ENCODE measurements around the gene RPS24. TPM values are rescaled to one million over a fixed set of nuclear protein-coding genes. Genes with fewer than 3 reads are reported as not detected.

RPS24 gene
- polyA plus RNA-seq, 1 donor (not counting 4 experiments of a cell fraction or from before 2014, with no cell fraction given): 5,180 TPM

DNA sequence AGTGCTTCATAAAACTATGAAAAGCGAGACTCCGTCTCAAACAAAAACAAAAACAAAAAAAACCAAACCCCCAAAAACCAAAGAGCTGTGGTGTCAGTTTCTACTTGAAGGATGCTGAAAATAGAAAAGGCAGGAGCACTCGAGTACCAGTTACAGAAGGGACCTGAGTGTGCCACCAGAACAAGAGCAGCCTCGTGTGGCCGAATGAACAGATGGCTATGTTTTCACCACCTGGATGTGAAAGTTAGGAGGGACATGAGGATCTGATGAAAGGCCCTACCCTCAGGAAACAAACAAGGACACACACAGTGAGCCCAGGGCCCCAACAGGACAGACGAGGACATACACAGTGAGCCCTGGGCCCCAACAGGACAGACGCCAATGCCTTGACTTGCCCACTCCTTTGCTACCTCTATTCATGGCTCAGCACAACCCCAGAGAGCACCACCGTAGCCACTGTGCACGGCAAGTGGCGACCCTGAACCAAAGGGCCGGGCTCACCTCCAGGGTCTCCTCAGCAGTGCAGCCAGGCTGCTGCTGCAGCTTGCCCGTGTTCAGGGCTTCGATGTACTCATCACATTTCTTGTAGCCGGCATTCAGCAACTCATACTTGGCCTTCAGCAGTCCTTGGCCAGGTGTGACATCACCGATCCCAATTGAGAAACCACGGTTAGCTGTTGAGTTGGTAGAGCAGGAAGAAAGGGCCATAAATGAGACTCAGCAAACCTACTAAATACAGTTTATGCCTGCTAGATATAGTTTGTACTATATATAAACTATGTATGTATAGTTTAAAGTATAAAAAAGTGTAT, 29.2 kb upstream of the RPS24 start:
- no peaks in the 10 kb centered on the region for H3K4me1 ChIP-seq (ENCODE audit: control insufficient read depth, extremely low read depth, insufficient read depth, low read length)
- H3K4me2 ChIP-seq (ENCODE audit: control insufficient read depth, extremely low read depth, insufficient read depth, low read depth, low read length): no peak overlapping the region
- no peaks in the 10 kb centered on the region for H3K9me3 ChIP-seq (ENCODE audit: control insufficient read depth, low read depth, low read length)
- dilution Hi-C loops (cut with MboI; ENCODE audit: extremely low pct_ligation_motif_present, low sequenced_read_pairs): no loop called here
- no peaks in the 10 kb centered on the region for H4K20me1 ChIP-seq (ENCODE audit: control insufficient read depth, extremely low read depth, insufficient read depth, low read length)
- no peak overlapping the region for H3K27ac ChIP-seq (ENCODE audit: control insufficient read depth, insufficient read depth, low read length)
- no peak overlapping the region for H2AFZ ChIP-seq (ENCODE audit: control insufficient read depth, low read length)
- TF ChIP-seq EZH2 (IDR thresholded peaks at IDR 0.05; ENCODE audit: low read length) (no peak), CTCF (optimal IDR thresholded peaks at IDR 0.05 in 1 of 3, IDR thresholded peaks at IDR 0.05 in 1 of 3, conservative IDR thresholded peaks at IDR 0.05 in 1 of 3; ENCODE audit: extremely low read depth in 1 of 3, insufficient read depth in 2 of 3, low read length in 3 of 3) (no peak)
- FAIRE-seq (no peak), DNase-seq (ENCODE audit: low read depth, low spot score) (no peak)
- no peak overlapping the region for H3K4me3 ChIP-seq (ENCODE audit: control insufficient read depth in 2 of 3, extremely low read depth in 1 of 3, insufficient read depth in 2 of 3, low read depth in 1 of 3, low read length in 3 of 3)
- H3K27me3 ChIP-seq (ENCODE audit: control insufficient read depth, extremely low read depth, insufficient read depth, low read length): no peaks in the 10 kb centered on the region
- no peaks in the 10 kb centered on the region for H3K79me2 ChIP-seq (ENCODE audit: control insufficient read depth, insufficient read depth, low read length)
- no peaks in the 10 kb centered on the region for H3K9me1 ChIP-seq (ENCODE audit: control insufficient read depth, extremely low read depth, insufficient read depth, low read length)
- H3K36me3 ChIP-seq (ENCODE audit: control insufficient read depth in 2 of 2, extremely low read depth in 1 of 2, insufficient read depth in 2 of 2, low read length in 2 of 2): peaks cover 31 to 43% of the 10 kb centered on the region in 2 experiments
- no peak overlapping the region for H3K9ac ChIP-seq (ENCODE audit: control insufficient read depth, extremely low read depth, insufficient read depth, low read length)

- Histone ChIP-seq H3K4me2 (ENCODE audit: control insufficient read depth, extremely low read depth, insufficient read depth, low read depth, low read length) (no peak overlapping the region), H3K79me2 (ENCODE audit: control insufficient read depth, insufficient read depth, low read length) (no peaks in the 10 kb centered on the region), H3K9ac (ENCODE audit: control insufficient read depth, extremely low read depth, insufficient read depth, low read length) (no peak overlapping the region), H3K4me1 (ENCODE audit: control insufficient read depth, extremely low read depth, insufficient read depth, low read length) (no peaks in the 10 kb centered on the region), H2AFZ (ENCODE audit: control insufficient read depth, low read length) (no peak overlapping the region), H4K20me1 (ENCODE audit: control insufficient read depth, extremely low read depth, insufficient read depth, low read length) (no peaks in the 10 kb centered on the region), H3K27me3 (ENCODE audit: control insufficient read depth, extremely low read depth, insufficient read depth, low read length) (no peaks in the 10 kb centered on the region), H3K27ac (ENCODE audit: control insufficient read depth, insufficient read depth, low read length) (no peak overlapping the region), H3K9me1 (ENCODE audit: control insufficient read depth, extremely low read depth, insufficient read depth, low read length) (no peaks in the 10 kb centered on the region), H3K36me3 (ENCODE audit: control insufficient read depth in 2 of 2, extremely low read depth in 1 of 2, insufficient read depth in 2 of 2, low read length in 2 of 2) (peaks cover 32 to 36% of the 10 kb centered on the region in 2 experiments), H3K4me3 (ENCODE audit: control insufficient read depth in 2 of 3, extremely low read depth in 1 of 3, insufficient read depth in 2 of 3, low read depth in 1 of 3, low read length in 3 of 3) (no peak overlapping the region), H3K9me3 (ENCODE audit: control insufficient read depth, low read depth, low read length) (no peaks in the 10 kb centered on the region)
- TF ChIP-seq CTCF (optimal IDR thresholded peaks at IDR 0.05 in 1 of 3, IDR thresholded peaks at IDR 0.05 in 1 of 3, conservative IDR thresholded peaks at IDR 0.05 in 1 of 3; ENCODE audit: extremely low read depth in 1 of 3, insufficient read depth in 2 of 3, low read length in 3 of 3): no peak
- no peak for TF ChIP-seq EZH2 (IDR thresholded peaks at IDR 0.05; ENCODE audit: low read length)
- dilution Hi-C loops (cut with MboI; ENCODE audit: extremely low pct_ligation_motif_present, low sequenced_read_pairs): no loop called here
- no peak for FAIRE-seq
- DNase-seq (ENCODE audit: low read depth, low spot score): no peak
These were observed 26.5 kb upstream of the RPS24 start for GRCh38 chr10:78007172-78007571.

Data from keratinocyte (primary cell).